Measurements from ENCODE around the gene FAM163B. TPM values are rescaled to one million over a fixed set of nuclear protein-coding genes. Genes with fewer than 3 reads are reported as not detected.

FAM163B gene
- polyA plus RNA-seq, 4 donors, result 0.12 to 0.19 TPM; not detected in 2

- 30 to 40% (median 39%) methylated on average over 46 to 47 of the region's 47 CpGs for WGBS, 3 donors
- Histone ChIP-seq H3K27me3 (ENCODE audit: control insufficient read depth in 3 of 3, insufficient read depth in 3 of 3, low read length in 3 of 3) (peaks cover 0 to 30% (median 3%) of the 10 kb centered on the region in 3 donors), H3K36me3 (ENCODE audit: control insufficient read depth in 3 of 3, insufficient read depth in 2 of 3, low read depth in 1 of 3, low read length in 3 of 3) (no peaks in the 10 kb centered on the region), H3K27ac (ENCODE audit: low read depth in 1 of 3, low read length in 2 of 3) (peak overlapping the region in 1 of 3 donors; percentile 11), H3K4me3 (ENCODE audit: low read depth in 1 of 3, low read length in 3 of 3) (no peak overlapping the region), H3K4me1 (ENCODE audit: control insufficient read depth in 3 of 3, insufficient read depth in 2 of 3, low read depth in 1 of 3, low read length in 2 of 3) (peaks cover 0 to 9% (median 0%) of the 10 kb centered on the region in 3 donors), H3K9me3 (ENCODE audit: control insufficient read depth in 2 of 2, insufficient read depth in 1 of 2, low read depth in 1 of 2, low read length in 1 of 2) (no peaks in the 10 kb centered on the region)
- DNase-seq, result peak in 1 of 2 donors; percentile 33
- FAIRE-seq, result no peak
Observed at GRCh38 chr9:133538851-133539833, 70.0 kb downstream of the FAM163B start.

GRCh38 chr9:133538176-133538575 is 71.0 kb downstream of the FAM163B start:
- no peak overlapping the region for H3K4me3 ChIP-seq (ENCODE audit: low read depth in 1 of 3, low read length in 3 of 3)
- H3K36me3 ChIP-seq (ENCODE audit: control insufficient read depth in 3 of 3, insufficient read depth in 2 of 3, low read depth in 1 of 3, low read length in 3 of 3), result no peaks in the 10 kb centered on the region
- peaks cover 3 to 39% (median 5%) of the 10 kb centered on the region in 3 donors for H3K27me3 ChIP-seq (ENCODE audit: control insufficient read depth in 3 of 3, insufficient read depth in 3 of 3, low read length in 3 of 3)
- H3K9me3 ChIP-seq (ENCODE audit: control insufficient read depth in 2 of 2, insufficient read depth in 1 of 2, low read depth in 1 of 2, low read length in 1 of 2), result no peaks in the 10 kb centered on the region
- no peak for FAIRE-seq
- DNase-seq, result no peak
- peaks cover 0 to 15% (median 2%) of the 10 kb centered on the region in 3 donors for H3K4me1 ChIP-seq (ENCODE audit: control insufficient read depth in 3 of 3, insufficient read depth in 2 of 3, low read depth in 1 of 3, low read length in 2 of 3)
- WGBS, 3 donors, result 79 to 91% (median 84%) methylated on average over 14 of the region's 14 CpGs
- no peak overlapping the region for H3K27ac ChIP-seq (ENCODE audit: low read depth in 1 of 3, low read length in 2 of 3)

GRCh38 chr9:133537257-133537656 is 71.9 kb downstream of the FAM163B start:
- Histone ChIP-seq H3K36me3 (ENCODE audit: control insufficient read depth in 3 of 3, insufficient read depth in 2 of 3, low read depth in 1 of 3, low read length in 3 of 3) (no peaks in the 10 kb centered on the region), H3K9me3 (ENCODE audit: control insufficient read depth in 2 of 2, insufficient read depth in 1 of 2, low read depth in 1 of 2, low read length in 1 of 2) (no peaks in the 10 kb centered on the region), H3K4me1 (ENCODE audit: control insufficient read depth in 3 of 3, insufficient read depth in 2 of 3, low read depth in 1 of 3, low read length in 2 of 3) (peaks cover 0 to 15% (median 2%) of the 10 kb centered on the region in 3 donors), H3K27ac (ENCODE audit: low read depth in 1 of 3, low read length in 2 of 3) (no peak overlapping the region), H3K27me3 (ENCODE audit: control insufficient read depth in 3 of 3, insufficient read depth in 3 of 3, low read length in 3 of 3) (peaks cover 3 to 38% (median 5%) of the 10 kb centered on the region in 3 donors), H3K4me3 (ENCODE audit: low read depth in 1 of 3, low read length in 3 of 3) (no peak overlapping the region)
- FAIRE-seq (no peak), DNase-seq (no peak)
- 89 to 95% (median 92%) methylated on average over 11 to 16 of the region's 16 CpGs for WGBS, 3 donors

- peaks cover 3 to 38% (median 5%) of the 10 kb centered on the region in 3 donors for H3K27me3 ChIP-seq (ENCODE audit: control insufficient read depth in 3 of 3, insufficient read depth in 3 of 3, low read length in 3 of 3)
- no peak overlapping the region for H3K4me3 ChIP-seq (ENCODE audit: low read depth in 1 of 3, low read length in 3 of 3)
- peaks cover 0 to 15% (median 2%) of the 10 kb centered on the region in 3 donors for H3K4me1 ChIP-seq (ENCODE audit: control insufficient read depth in 3 of 3, insufficient read depth in 2 of 3, low read depth in 1 of 3, low read length in 2 of 3)
- no peaks in the 10 kb centered on the region for H3K9me3 ChIP-seq (ENCODE audit: control insufficient read depth in 2 of 2, insufficient read depth in 1 of 2, low read depth in 1 of 2, low read length in 1 of 2)
- FAIRE-seq (no peak), DNase-seq (no peak)
- WGBS, 3 donors, result 87 to 89% (median 88%) methylated on average over 9 of the region's 9 CpGs
- no peaks in the 10 kb centered on the region for H3K36me3 ChIP-seq (ENCODE audit: control insufficient read depth in 3 of 3, insufficient read depth in 2 of 3, low read depth in 1 of 3, low read length in 3 of 3)
- H3K27ac ChIP-seq (ENCODE audit: low read depth in 1 of 3, low read length in 2 of 3), result no peak overlapping the region
Observed at GRCh38 chr9:133536536-133536935, 72.7 kb downstream of the FAM163B start.

GRCh38 chr9:133536080-133536479 is 73.1 kb downstream of the FAM163B start:
- Histone ChIP-seq H3K9me3 (ENCODE audit: control insufficient read depth in 2 of 2, insufficient read depth in 1 of 2, low read depth in 1 of 2, low read length in 1 of 2) (no peaks in the 10 kb centered on the region), H3K27ac (ENCODE audit: low read depth in 1 of 3, low read length in 2 of 3) (no peak overlapping the region), H3K4me3 (ENCODE audit: low read depth in 1 of 3, low read length in 3 of 3) (no peak overlapping the region), H3K27me3 (ENCODE audit: control insufficient read depth in 3 of 3, insufficient read depth in 3 of 3, low read length in 3 of 3) (peaks cover 3 to 38% (median 5%) of the 10 kb centered on the region in 3 donors), H3K4me1 (ENCODE audit: control insufficient read depth in 3 of 3, insufficient read depth in 2 of 3, low read depth in 1 of 3, low read length in 2 of 3) (peaks cover 0 to 15% (median 2%) of the 10 kb centered on the region in 3 donors), H3K36me3 (ENCODE audit: control insufficient read depth in 3 of 3, insufficient read depth in 2 of 3, low read depth in 1 of 3, low read length in 3 of 3) (no peaks in the 10 kb centered on the region)
- WGBS, 3 donors, result 68 to 86% (median 80%) methylated on average over 11 of the region's 11 CpGs
- FAIRE-seq, result no peak
- DNase-seq, result no peak

GRCh38 chr9:133535306-133535877 is 73.8 kb downstream of the FAM163B start:
- peaks cover 3 to 38% (median 5%) of the 10 kb centered on the region in 3 donors for H3K27me3 ChIP-seq (ENCODE audit: control insufficient read depth in 3 of 3, insufficient read depth in 3 of 3, low read length in 3 of 3)
- H3K36me3 ChIP-seq (ENCODE audit: control insufficient read depth in 3 of 3, insufficient read depth in 2 of 3, low read depth in 1 of 3, low read length in 3 of 3), result no peaks in the 10 kb centered on the region
- FAIRE-seq, result no peak
- H3K9me3 ChIP-seq (ENCODE audit: control insufficient read depth in 2 of 2, insufficient read depth in 1 of 2, low read depth in 1 of 2, low read length in 1 of 2), result no peaks in the 10 kb centered on the region
- 20 to 57% (median 35%) methylated on average over 13 of the region's 13 CpGs for WGBS, 3 donors
- H3K4me1 ChIP-seq (ENCODE audit: control insufficient read depth in 3 of 3, insufficient read depth in 2 of 3, low read depth in 1 of 3, low read length in 2 of 3), result peaks cover 0 to 15% (median 2%) of the 10 kb centered on the region in 3 donors
- no peak overlapping the region for H3K27ac ChIP-seq (ENCODE audit: low read depth in 1 of 3, low read length in 2 of 3)
- H3K4me3 ChIP-seq (ENCODE audit: low read depth in 1 of 3, low read length in 3 of 3), result no peak overlapping the region
- no peak for DNase-seq

GRCh38 chr9:133534346-133535291 is 74.6 kb downstream of the FAM163B start, which contains the start of gene ADAMTSL2:
Gene ADAMTSL2 (plus strand): TSS chr9:133534704. CDS start chr9:133536713, 2,009 bp downstream.
- 3 to 5% (median 3%) methylated on average over 62 to 70 of the region's 70 CpGs for WGBS, 3 donors
- no peak for FAIRE-seq
- peaks cover 3 to 32% (median 5%) of the 10 kb centered on the region in 3 donors for H3K27me3 ChIP-seq (ENCODE audit: control insufficient read depth in 3 of 3, insufficient read depth in 3 of 3, low read length in 3 of 3)
- peaks cover 0 to 15% (median 2%) of the 10 kb centered on the region in 3 donors for H3K4me1 ChIP-seq (ENCODE audit: control insufficient read depth in 3 of 3, insufficient read depth in 2 of 3, low read depth in 1 of 3, low read length in 2 of 3)
- peak within 1 kb of the TSS in 2 of 3 donors; percentile 6 to 19 for H3K4me3 ChIP-seq (ENCODE audit: low read depth in 1 of 3, low read length in 3 of 3)
- H3K27ac ChIP-seq (ENCODE audit: low read depth in 1 of 3, low read length in 2 of 3), result peak within 1 kb of the TSS in 1 of 3 donors; percentile 20
- no peaks in the 10 kb centered on the region for H3K36me3 ChIP-seq (ENCODE audit: control insufficient read depth in 3 of 3, insufficient read depth in 2 of 3, low read depth in 1 of 3, low read length in 3 of 3)
- no peaks in the 10 kb centered on the region for H3K9me3 ChIP-seq (ENCODE audit: control insufficient read depth in 2 of 2, insufficient read depth in 1 of 2, low read depth in 1 of 2, low read length in 1 of 2)
- DNase-seq, result peak; percentile 13 to 64

All from small intestine (tissue), 7 donors.